Stimulated activated CD4-positive, alpha-beta T cell treated with anti-CD3 and anti-CD28 coated beads, Interleukin-15, amount 100 ng/mL, for 24 hours (primary cell): Measurements from ENCODE around the gene MST1R.
"Not testable (repeated sequence)": the region's sequence is repeated elsewhere in the genome, so short reads cannot be mapped to it uniquely, and the experiment has no call there.

Experiments
- DNase-seq: peaks from one replicate; pipeline ENCODE4 v3.0.0-alpha.2; 2020

MST1R gene

GRCh38 chr3:49903451-49904424 lies at the start of gene MST1R:
Gene MST1R (minus strand): TSS chr3:49903873. CDS start chr3:49903609, 264 bp downstream.
- peak; percentile 91 for DNase-seq

- DNase-seq, result no peak
Observed at GRCh38 chr3:49952924-49953323, 49.3 kb upstream of the MST1R start.

DNA sequence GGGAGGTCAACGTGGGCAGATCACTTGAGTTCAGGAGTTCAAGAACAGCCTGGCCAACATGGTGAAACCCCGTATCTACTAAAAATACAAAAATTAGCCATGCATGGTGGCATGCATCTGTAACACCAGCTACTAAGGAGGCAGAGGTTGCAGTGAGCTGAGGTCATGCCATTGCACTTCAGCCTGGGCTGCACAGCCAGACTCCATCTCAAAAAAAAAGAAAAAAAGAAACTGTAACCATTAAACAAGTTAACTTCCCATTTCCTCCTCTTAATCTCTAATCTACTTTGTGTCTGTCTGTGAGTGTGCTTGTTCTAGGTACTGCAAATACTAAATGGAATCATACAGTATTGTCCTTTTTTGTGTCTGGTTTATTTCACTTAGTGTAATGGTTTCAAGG lies 39.0 kb upstream of the MST1R start:
- no peak for DNase-seq

- no peak for DNase-seq
Observed at GRCh38 chr3:49940667-49941249, 37.1 kb upstream of the MST1R start.

DNA sequence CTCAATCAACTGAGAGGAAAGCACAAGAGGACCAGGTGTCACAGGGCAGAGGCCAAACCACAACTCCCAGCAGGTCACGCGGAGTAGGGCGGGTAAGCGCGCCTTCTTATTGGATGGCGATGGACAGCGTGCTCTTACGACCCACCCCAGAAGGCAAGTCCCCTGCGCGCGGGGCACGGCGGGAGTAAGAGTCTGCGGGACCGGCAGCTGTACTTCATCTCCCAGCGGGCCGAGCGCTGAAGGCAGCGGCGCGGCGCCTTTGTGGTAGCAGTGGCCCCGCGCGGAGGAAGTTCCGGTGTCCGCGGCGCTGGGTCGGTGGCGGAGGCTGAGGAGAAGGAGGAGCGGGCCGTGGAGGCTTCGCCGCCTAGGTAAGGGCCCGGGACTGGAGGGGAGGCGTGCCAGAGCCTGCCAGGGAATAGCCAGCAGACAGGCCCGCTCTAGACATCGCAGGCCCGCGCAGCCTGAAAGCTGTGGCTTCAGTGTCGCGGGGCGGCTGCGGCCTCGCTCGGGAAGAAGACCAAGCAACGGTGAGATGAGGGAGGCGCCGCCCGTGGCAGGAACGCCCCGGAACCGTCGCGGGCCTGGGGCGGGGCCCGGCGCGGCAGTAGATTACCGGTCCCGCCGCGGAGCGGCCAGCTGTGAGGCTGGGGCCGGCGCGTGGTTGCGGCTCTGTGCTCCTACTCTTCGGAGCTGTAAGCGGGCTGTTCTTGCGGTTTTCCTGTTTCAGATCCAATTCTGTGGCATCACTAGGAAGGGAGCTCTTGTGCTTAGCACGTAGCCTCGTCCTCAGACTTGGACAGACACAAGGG lies 36.4 kb upstream of the MST1R start, which contains the start of gene RBM6:
Gene RBM6 (plus strand): TSS at position 293 of the 809 bp plus-strand sequence. CDS start 22,492 bp downstream, outside the sequence.
- peak; percentile 98 for DNase-seq

DNA sequence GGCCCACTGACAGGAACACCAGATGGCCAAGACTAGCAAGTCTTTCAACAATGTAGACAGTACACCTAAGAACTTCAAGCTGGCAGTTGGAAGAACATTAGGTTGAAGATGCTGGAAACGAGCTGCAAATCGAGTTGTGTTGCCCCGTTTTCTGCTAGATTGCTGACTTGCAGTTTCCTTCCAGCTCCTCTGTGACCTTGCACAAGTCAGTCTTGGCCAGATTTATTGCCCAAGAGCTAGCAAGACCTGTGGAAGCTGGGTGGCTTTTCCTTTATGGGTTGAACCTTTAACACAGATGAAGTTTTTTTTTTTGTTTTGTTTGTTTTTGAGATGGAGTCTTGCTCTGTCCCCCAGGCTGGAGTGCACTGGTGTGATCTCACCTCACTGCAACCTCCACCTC lies 33.4 kb upstream of the MST1R start:
- DNase-seq, result no peak

DNA sequence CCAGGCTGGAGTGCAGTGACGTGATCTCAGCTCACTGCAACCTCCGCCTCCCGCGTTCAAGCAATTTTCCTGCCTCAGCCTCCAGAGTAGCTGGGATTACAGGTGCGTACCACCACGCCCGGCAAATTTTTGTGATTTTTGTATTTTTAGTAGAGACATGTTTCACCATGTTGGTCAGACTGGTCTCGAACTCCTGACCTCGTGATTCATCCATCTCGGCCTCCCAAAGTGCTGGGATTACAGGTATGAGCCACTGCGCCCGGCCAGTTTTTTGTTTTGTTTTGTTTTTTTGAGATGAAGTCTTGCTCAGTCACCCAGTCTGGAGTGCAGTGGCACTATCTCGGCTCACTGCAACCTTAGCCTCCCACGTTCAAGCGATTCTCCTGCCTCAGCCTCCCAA lies 28.6 kb upstream of the MST1R start:
- not testable (repeated sequence) for DNase-seq

- DNase-seq, result no peak
Observed at GRCh38 chr3:49930922-49931321, 27.2 kb upstream of the MST1R start.

- no peak for DNase-seq
Observed at GRCh38 chr3:49930168-49930690, 26.6 kb upstream of the MST1R start.

- peak; percentile 97 for DNase-seq
Observed at GRCh38 chr3:49929291-49930167, 25.9 kb upstream of the MST1R start, which contains the start of gene MON1A. Gene MON1A (minus strand): TSS chr3:49929811. CDS start chr3:49913346, 16,465 bp downstream.

- DNase-seq, result no peak
Observed at GRCh38 chr3:49928481-49929017, 24.9 kb upstream of the MST1R start.

DNA sequence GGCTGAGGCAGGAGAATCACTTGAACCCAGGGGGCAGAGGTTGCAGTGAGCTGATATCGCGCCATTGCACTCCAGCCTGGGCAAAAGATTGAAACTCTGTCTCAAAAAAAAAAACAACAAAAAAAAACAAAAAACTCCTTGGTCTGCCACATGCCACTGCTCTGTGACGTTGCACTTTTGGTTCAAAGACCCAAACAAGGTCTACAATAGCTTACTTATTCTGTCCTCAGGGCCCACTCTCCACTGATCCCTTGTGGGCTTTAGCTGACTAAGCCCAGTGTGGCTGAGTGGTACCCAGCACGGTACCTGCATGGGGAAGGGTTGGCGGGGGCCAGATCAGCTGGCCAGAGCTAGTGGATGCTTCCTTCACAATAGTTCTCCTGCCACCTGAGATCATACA lies 24.1 kb upstream of the MST1R start:
- DNase-seq, result no peak

DNA sequence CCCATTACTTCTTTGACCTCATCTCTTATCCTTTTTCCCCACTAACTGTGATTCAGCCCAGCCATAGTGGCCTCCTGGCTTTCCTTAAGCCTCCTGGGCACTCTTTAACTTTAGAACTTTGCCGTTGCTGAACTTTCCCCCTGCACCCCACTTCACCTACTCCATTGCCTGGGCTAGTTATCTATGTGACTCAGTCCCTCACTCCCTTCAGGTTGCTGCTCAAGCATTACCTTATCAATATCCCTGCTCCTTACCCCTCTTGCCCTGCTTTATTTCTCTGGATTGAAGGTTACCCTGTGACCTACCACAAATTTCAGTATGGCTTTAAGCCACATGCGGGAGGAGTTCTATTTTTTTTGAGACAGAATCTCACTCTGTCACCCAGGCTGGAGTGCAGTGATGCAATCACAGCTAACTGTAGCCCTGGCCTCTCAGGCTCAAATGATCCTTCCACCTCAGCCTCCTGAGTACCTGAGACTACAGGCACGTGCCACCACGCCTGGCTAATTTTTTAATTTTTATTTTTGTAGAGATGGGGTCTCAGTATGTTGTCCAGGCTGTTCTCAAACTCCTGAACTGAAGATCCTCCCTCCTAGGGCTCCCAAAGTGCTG lies 22.6 kb upstream of the MST1R start:
- DNase-seq, result no peak

DNA sequence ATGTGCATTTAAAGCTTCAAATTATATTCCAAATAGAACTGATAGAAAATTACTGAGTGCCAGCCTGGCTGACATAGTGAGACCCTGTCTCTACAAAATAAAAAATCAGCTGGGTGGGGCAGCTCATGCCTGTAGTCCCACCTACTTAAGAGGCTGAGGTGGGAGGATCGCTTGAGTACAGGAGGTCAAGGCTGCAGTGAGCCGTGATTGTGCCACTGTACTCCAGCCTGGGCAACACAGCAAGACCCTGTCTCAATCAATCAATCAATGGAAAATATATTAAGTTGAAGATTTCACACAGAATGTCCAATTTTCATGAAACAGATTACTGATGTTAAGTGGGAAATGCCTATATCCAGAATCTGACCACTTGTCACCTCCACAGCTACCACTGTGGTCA lies 21.8 kb upstream of the MST1R start:
- no peak for DNase-seq

- DNase-seq, result no peak
Observed at GRCh38 chr3:49924683-49925082, 21.0 kb upstream of the MST1R start.

DNA sequence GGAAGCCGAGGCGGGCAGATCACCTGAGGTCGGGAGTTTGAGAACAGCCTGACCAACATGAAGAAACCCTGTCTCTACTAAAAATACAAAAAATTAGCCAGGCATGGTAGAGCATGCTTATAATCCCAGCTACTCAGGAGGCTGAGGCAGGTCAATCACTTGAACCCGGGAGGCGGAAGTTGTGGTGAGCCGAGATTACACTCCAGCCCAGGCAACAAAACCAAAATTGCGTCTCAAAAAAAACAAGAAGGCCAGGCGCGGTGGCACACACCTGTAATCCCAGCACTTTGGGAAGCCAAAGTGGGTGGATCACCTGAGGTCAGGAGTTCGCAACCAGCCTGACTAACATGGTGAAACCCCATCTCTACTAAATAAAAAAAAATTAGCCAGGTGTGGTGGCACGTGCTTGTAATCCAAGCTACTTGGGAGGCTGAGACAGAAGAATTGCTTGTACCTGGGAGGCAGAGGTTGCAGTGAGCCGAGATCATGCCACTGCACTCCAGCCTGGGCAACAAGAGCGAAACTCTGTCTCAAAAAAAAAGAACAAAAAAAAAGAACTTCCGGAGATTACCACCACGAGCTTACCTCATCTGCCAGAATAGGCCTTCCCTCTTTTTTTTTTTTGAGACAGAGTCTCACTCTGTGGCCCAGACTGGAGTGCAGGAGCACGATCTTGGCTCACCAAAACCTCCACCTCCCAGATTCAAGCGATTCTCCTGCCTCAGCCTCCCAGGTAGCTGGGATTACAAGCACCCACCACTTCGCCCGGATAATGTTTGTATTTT lies 14.3 kb upstream of the MST1R start:
- DNase-seq, result not testable (repeated sequence)

DNA sequence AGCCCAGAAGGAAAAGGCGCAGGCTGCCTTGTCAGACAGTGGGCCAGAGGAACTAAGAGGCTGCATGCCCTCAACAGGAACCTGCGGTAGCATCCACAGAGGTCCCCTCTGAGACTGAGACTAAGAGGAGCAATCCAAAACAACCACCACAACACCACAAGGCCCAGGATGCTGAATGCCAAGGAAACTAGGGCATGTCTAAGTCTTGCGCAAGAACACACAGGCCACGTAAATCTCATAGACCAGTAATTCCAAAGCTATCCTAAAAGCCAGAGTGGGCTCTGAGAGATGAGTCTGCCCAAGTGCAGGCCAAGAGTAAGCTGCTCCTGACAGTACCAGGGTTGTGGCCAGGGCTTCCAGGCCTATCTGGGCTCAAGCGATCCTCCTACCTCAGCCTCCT lies 13.0 kb upstream of the MST1R start:
- no peak for DNase-seq

DNA sequence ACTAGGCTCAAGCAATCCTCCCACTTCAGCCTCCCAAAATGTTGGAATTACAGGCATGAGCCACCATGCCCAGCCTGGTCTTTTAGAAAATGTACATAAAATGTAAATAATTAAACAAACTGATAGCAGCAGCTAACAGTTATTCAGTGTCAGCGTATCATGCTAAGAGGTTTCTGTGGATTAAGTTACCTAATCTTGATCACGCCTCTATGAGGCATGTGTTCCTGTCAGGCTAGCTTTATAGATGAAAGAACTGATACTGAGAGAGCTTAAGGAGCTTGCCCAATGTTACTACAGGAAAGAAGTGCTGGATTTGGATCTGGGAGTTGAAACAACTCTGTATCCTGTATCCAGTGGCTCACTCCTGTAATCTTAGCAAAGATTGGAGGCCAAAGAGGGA lies 11.2 kb upstream of the MST1R start:
- DNase-seq, result no peak

GRCh38 chr3:49912881-49913281 lies 9.2 kb upstream of the MST1R start:
- no peak for DNase-seq

- DNase-seq, result no peak
Observed at GRCh38 chr3:49911611-49912010, 7.9 kb upstream of the MST1R start.
